MCF 10A (cell line): Measurements from ENCODE around the gene INTS1. TPM values are rescaled to one million over a fixed set of nuclear protein-coding genes. Genes with fewer than 3 reads are reported as not detected.

ENCODE experiments used
- BruUV-seq: library from RNA; stranded (reverse); fragments of 400-500 nt; replicated peaks from 2 replicates; lab custom pipeline; 2021; lab: Mats Ljungman, UMichigan
- CTCF ChIA-PET: fragments of 300-600 bp; sonication (Branson Sonifier 250); formaldehyde crosslinking; extraction: SDS; loops from one replicate; lab custom pipeline; 2021; ENCODE audit warnings: antibody characterized with exemption, inconsistent platforms; lab: Yijun Ruan, JAX
- POLR2A ChIA-PET: fragments of 300-600, 350-650 bp; sonication (Branson Sonifier 250); formaldehyde crosslinking; extraction: SDS; loops from one replicate; lab custom pipeline; 2020; ENCODE audit warnings: antibody characterized with exemption, inconsistent platforms; lab: Yijun Ruan, JAX
- DNase-seq: peaks from one replicate; pipeline ENCODE4 v3.0.0-alpha.2; 2018; ENCODE audit not compliant: unreplicated experiment
- H3K27ac Mint-ChIP-seq: one replicate; pipeline ENCODE4 v1.8.0; 2022; ENCODE audit warnings: mild to moderate bottlenecking, low read depth, mixed read lengths; ENCODE audit not compliant: unreplicated experiment
- H3K27me3 Mint-ChIP-seq: one replicate; pipeline ENCODE4 v1.8.0; 2022; ENCODE audit warnings: mixed read lengths; ENCODE audit not compliant: insufficient read depth, unreplicated experiment
- H3K36me3 Mint-ChIP-seq: one replicate; pipeline ENCODE4 v1.8.0; 2022; ENCODE audit warnings: mild to moderate bottlenecking, moderate library complexity, mixed read lengths; ENCODE audit not compliant: insufficient read depth, unreplicated experiment
- H3K4me1 Mint-ChIP-seq: one replicate; pipeline ENCODE4 v1.8.0; 2022; ENCODE audit warnings: mixed read lengths; ENCODE audit not compliant: insufficient read depth, unreplicated experiment
- H3K4me3 Mint-ChIP-seq: one replicate; pipeline ENCODE4 v1.8.0; 2022; ENCODE audit warnings: mild to moderate bottlenecking, moderate library complexity, mixed read lengths; ENCODE audit not compliant: unreplicated experiment
- H3K9me3 Mint-ChIP-seq: one replicate; pipeline ENCODE4 v1.8.0; 2022; ENCODE audit warnings: mixed read lengths; ENCODE audit not compliant: unreplicated experiment
- CTCF ChIP-seq: fragments of 200-600 bp; IDR thresholded peaks from one replicate; pipeline ENCODE4 v1.8.0; 2022; ENCODE audit warnings: antibody characterized with exemption, mild to moderate bottlenecking; ENCODE audit not compliant: unreplicated experiment
- intact Hi-C: fragments of 100-400 bp; cut with micrococcal nuclease; formaldehyde crosslinking; loops from 2 replicates; pipeline ENCODE4 v1.14.1; 2022
- total RNA-seq: library from RNA; stranded (reverse); gene quantifications from 2 replicates; pipeline ENCODE4 v1.2.3, GENCODE V29; 2022

Gene INTS1
- total RNA-seq, 1 experiment from 2014 or later: 86.3 TPM

- POLR2A ChIA-PET: interaction anchor here (0.6 to 1.2 kb wide), 4 partner anchors 10 to 984 kb away, joined by 3 to 6 read pairs (median 4); partner anchors contain the start of gene TMEM184A
- TF ChIP-seq CTCF: no peak
- BruUV-seq: no TSS peak
Measured at GRCh38 chr7:1542329-1542728, 38.1 kb upstream of the INTS1 start.

GRCh38 chr7:1541431-1542162 lies 37.4 kb upstream of the INTS1 start:
- DNase-seq: no peak
- intact Hi-C loops: no loop called here
- no TSS peak for BruUV-seq

More at GRCh38 chr7:1542329-1542728, 38.1 kb upstream of the INTS1 start:
- no peak for DNase-seq
- no peaks in the 10 kb centered on the region for H3K9me3 Mint-ChIP-seq
- H3K27ac Mint-ChIP-seq: no peak overlapping the region
- intact Hi-C loops: no loop called here
- no peaks in the 10 kb centered on the region for H3K27me3 Mint-ChIP-seq
- H3K36me3 Mint-ChIP-seq: peaks cover 39% of the 10 kb centered on the region
- no peak overlapping the region for H3K4me3 Mint-ChIP-seq
- no peaks in the 10 kb centered on the region for H3K4me1 Mint-ChIP-seq
- CTCF ChIA-PET: interaction anchor here (2.5 kb wide), 1 partner anchor 14 kb away, joined by 11 read pairs; the partner anchor contains the start of gene TMEM184A

GRCh38 chr7:1540776-1541271 lies 36.6 kb upstream of the INTS1 start:
- no peak overlapping the region for H3K4me3 Mint-ChIP-seq
- ChIA-PET POLR2A (interaction anchor here (1.2 to 1.5 kb wide), 2 partner anchors 12 to 43 kb away, joined by 4 read pairs; no protein-coding TSS in a partner anchor), CTCF (interaction anchor here (0.5 to 2.5 kb wide), 3 partner anchors 14 to 38 kb away, joined by 4 to 11 read pairs (median 4); partner anchors contain the start of gene TMEM184A)
- H3K9me3 Mint-ChIP-seq: no peaks in the 10 kb centered on the region
- peaks cover 50% of the 10 kb centered on the region for H3K36me3 Mint-ChIP-seq
- DNase-seq: no peak
- TF ChIP-seq CTCF: no peak
- H3K4me1 Mint-ChIP-seq: no peaks in the 10 kb centered on the region
- no peaks in the 10 kb centered on the region for H3K27me3 Mint-ChIP-seq
- intact Hi-C loops: no loop called here
- BruUV-seq: no TSS peak
- H3K27ac Mint-ChIP-seq: no peak overlapping the region

More at GRCh38 chr7:1541431-1542162, 37.4 kb upstream of the INTS1 start:
- H3K27ac Mint-ChIP-seq: no peak overlapping the region
- H3K36me3 Mint-ChIP-seq: peaks cover 43% of the 10 kb centered on the region
- POLR2A ChIA-PET: interaction anchor here (0.8 to 1.2 kb wide), 3 partner anchors 10 to 43 kb away, joined by 3 to 6 read pairs (median 4); partner anchors contain the start of gene TMEM184A
- no peaks in the 10 kb centered on the region for H3K27me3 Mint-ChIP-seq
- H3K9me3 Mint-ChIP-seq: no peaks in the 10 kb centered on the region
- no peaks in the 10 kb centered on the region for H3K4me1 Mint-ChIP-seq
- no peak for TF ChIP-seq CTCF
- H3K4me3 Mint-ChIP-seq: no peak overlapping the region
- CTCF ChIA-PET: interaction anchor here (2.5 kb wide), 1 partner anchor 15 kb away, joined by 11 read pairs; the partner anchor contains the start of gene TMEM184A
